OCI-LY7 (cell line): ENCODE data around the gene JAML. TPM values are rescaled to one million over a fixed set of nuclear protein-coding genes. Genes with fewer than 3 reads are reported as not detected.

Experiments
- BruUV-seq: library from RNA; stranded (reverse); fragments of 400-500 nt; replicated peaks from 2 replicates; lab custom pipeline; 2021; lab: Mats Ljungman, UMichigan
- CTCF ChIA-PET: fragments of 300-600 bp; sonication (Branson Sonifier 250); formaldehyde crosslinking; loops from one replicate; lab custom pipeline; 2022; ENCODE audit warnings: antibody characterized with exemption; ENCODE audit not compliant: unreplicated experiment; lab: Charles Lee
- POLR2A ChIA-PET: fragments of 300-600 bp; sonication (Branson Sonifier 250); formaldehyde crosslinking; loops from one replicate; lab custom pipeline; 2022; ENCODE audit warnings: antibody characterized with exemption; lab: Charles Lee
- DNase-seq: peaks from one replicate; pipeline ENCODE4 v3.0.0-alpha.2; 2015; ENCODE audit warnings: low spot score
- H2AFZ ChIP-seq: fragments of 200-600 bp; sonication (generic), shearing (Covaris generic); 2 replicates; pipeline ENCODE4 v1.6.1; 2014; ENCODE audit warnings: mild to moderate bottlenecking, antibody characterized with exemption, low read length, moderate library complexity
- H3K27ac ChIP-seq: fragments of 200-600 bp; sonication (generic); 2 replicates; pipeline ENCODE4 v1.5.1; 2014; ENCODE audit warnings: mixed run types, low read depth, mild to moderate bottlenecking, moderate library complexity, low read length, inconsistent platforms; ENCODE audit not compliant: poor library complexity, severe bottlenecking
- H3K36me3 ChIP-seq: fragments of 200-600 bp; sonication (generic); 2 replicates; pipeline ENCODE4 v1.6.1; 2014; ENCODE audit warnings: mild to moderate bottlenecking, antibody characterized with exemption, low read length, moderate library complexity, mixed read lengths; ENCODE audit not compliant: insufficient read depth
- H3K4me1 ChIP-seq: fragments of 200-600 bp; sonication (generic); 2 replicates; pipeline ENCODE4 v1.5.1; 2014; ENCODE audit warnings: mild to moderate bottlenecking, low read length; ENCODE audit not compliant: insufficient read depth, poor library complexity, severe bottlenecking
- H3K4me2 ChIP-seq: fragments of 200-600 bp; sonication (generic); 2 replicates; pipeline ENCODE4 v1.6.1; 2014; ENCODE audit warnings: mild to moderate bottlenecking, low read length
- H3K4me3 ChIP-seq: fragments of 200-600 bp; sonication (generic); 2 replicates; pipeline ENCODE4 v1.5.1; 2014; ENCODE audit warnings: mild to moderate bottlenecking, low read depth, low read length; ENCODE audit not compliant: poor library complexity, severe bottlenecking
- H3K79me2 ChIP-seq: fragments of 200-600 bp; sonication (generic); 2 replicates; pipeline ENCODE4 v1.6.1; 2016; ENCODE audit warnings: low read depth, mild to moderate bottlenecking, low read length, moderate library complexity, mixed read lengths; ENCODE audit not compliant: insufficient read depth
- H3K9me2 ChIP-seq: fragments of 200-600 bp; sonication (generic); 2 replicates; pipeline ENCODE4 v1.6.1; 2016; ENCODE audit warnings: mild to moderate bottlenecking, low read length, mixed read lengths; ENCODE audit not compliant: insufficient read depth
- H3K9me3 ChIP-seq: fragments of 200-600 bp; sonication (generic); 2 replicates; pipeline ENCODE4 v1.6.1; 2014; ENCODE audit warnings: mild to moderate bottlenecking, mixed run types, low read length, mixed read lengths
- H4K20me1 ChIP-seq: fragments of 200-600 bp; sonication (generic); 2 replicates; pipeline ENCODE4 v1.6.1; 2014; ENCODE audit warnings: mild to moderate bottlenecking, antibody characterized with exemption, low read length, moderate library complexity, mixed read lengths; ENCODE audit not compliant: insufficient read depth
- CTCF ChIP-seq: fragments of 200-600 bp; sonication (generic); conservative IDR thresholded peaks from 2 replicates; pipeline ENCODE4 v1.5.1; 2014; ENCODE audit warnings: mild to moderate bottlenecking, antibody characterized with exemption, low read length, moderate library complexity, mixed read lengths
- EZH2phosphoT487 ChIP-seq: fragments of 200-600 bp; sonication (generic); IDR thresholded peaks from 2 replicates; pipeline ENCODE4 v1.6.1; 2018; ENCODE audit warnings: low read depth, borderline replicate concordance, mild to moderate bottlenecking, mixed run types, antibody characterized with exemption, low read length, moderate library complexity, mixed read lengths
- intact Hi-C: fragments of 100-400 bp; cut with micrococcal nuclease; formaldehyde crosslinking; loops from one replicate; pipeline ENCODE4 v1.10.0; 2022; ENCODE audit not compliant: unreplicated experiment
- total RNA-seq, 2 experiments: library from RNA; depleted of rRNA in 1 of 2; stranded (reverse); fragments of >200 nt in 1 of 2; shearing (Covaris generic) in 1 of 2; gene quantifications; 2 replicates each; pipeline ENCODE4 v1.2.3, GENCODE V29; 2014 to 2022

The JAML gene
- total RNA-seq, 2 experiments from 2014 or later: 0.63 to 0.73 TPM

DNA sequence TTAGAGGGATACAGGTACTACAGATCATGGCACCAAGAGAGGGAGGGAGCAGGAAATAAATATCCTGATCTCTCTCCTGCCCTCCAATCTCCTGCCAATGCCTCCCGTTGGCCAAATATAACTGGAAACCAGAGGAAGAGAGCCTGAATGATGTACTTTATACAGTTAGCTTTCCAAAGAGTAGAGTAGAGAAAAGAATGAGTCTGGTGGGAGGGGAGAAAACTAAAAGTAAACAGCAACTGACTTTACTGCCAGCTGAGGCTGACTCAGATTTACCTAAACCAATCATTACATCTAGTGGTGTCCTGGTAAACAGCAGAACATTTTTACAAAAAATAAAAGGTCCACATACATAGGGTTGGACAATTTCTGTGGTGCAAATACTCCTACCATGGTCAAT lies 22.2 kb upstream of the JAML start:
- TF ChIP-seq EZH2phosphoT487: no peak
- no peak for TF ChIP-seq CTCF
- H3K4me2 ChIP-seq: no peak overlapping the region
- intact Hi-C loops: no loop called here
- no peak for DNase-seq
- H3K4me1 ChIP-seq: no peaks in the 10 kb centered on the region
- H3K9me2 ChIP-seq: no peaks in the 10 kb centered on the region
- no peaks in the 10 kb centered on the region for H3K9me3 ChIP-seq
- no peaks in the 10 kb centered on the region for H4K20me1 ChIP-seq
- ChIA-PET CTCF (no interaction called here), POLR2A (interaction anchor here (0.6 to 1.7 kb wide), 4 partner anchors 14 to 172 kb away, joined by 3 to 6 read pairs (median 4); no protein-coding TSS in a partner anchor)
- no peak overlapping the region for H3K27ac ChIP-seq
- BruUV-seq: no TSS peak
- no peaks in the 10 kb centered on the region for H3K36me3 ChIP-seq
- no peaks in the 10 kb centered on the region for H3K79me2 ChIP-seq
- no peak overlapping the region for H2AFZ ChIP-seq
- no peak overlapping the region for H3K4me3 ChIP-seq

DNA sequence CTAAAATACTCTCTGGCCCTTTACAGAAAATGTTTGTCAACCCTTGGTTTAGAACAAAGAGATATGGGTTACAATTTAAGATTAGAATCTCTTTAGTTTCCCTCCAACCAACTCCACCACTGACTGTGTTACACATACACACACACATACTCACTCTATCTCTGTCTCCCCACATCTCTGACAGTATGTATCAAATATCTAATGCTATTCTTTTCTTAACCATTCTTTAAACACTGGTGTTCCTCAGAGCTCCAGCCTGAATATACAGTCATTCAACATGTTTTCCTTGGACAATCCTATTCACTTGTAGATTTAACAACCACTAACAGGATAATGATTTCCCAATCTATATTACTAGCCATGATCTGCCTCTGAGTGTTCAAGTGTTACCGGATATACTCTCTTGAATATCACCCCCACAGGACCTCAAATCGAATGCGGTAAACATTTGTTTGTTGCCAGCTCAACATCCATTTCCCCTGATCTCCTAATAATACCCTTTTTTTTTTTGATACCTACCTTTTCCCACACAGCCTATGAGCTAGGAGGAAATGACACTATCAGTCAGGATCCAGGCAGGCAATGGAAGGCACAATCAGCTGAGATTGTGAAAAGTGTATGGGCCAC lies 21.2 kb upstream of the JAML start:
- no peak overlapping the region for H3K27ac ChIP-seq
- H3K4me3 ChIP-seq: no peak overlapping the region
- ChIA-PET CTCF (no interaction called here), POLR2A (interaction anchor here (0.7 to 1.7 kb wide), 2 partner anchors 15 to 509 kb away, joined by 3 to 6 read pairs; no protein-coding TSS in a partner anchor)
- no peak overlapping the region for H3K4me2 ChIP-seq
- TF ChIP-seq CTCF (no peak), EZH2phosphoT487 (no peak)
- intact Hi-C loops: no loop called here
- no peaks in the 10 kb centered on the region for H4K20me1 ChIP-seq
- H3K79me2 ChIP-seq: no peaks in the 10 kb centered on the region
- no peak for DNase-seq
- H3K9me2 ChIP-seq: no peaks in the 10 kb centered on the region
- H3K9me3 ChIP-seq: no peaks in the 10 kb centered on the region
- no TSS peak for BruUV-seq
- H3K36me3 ChIP-seq: no peaks in the 10 kb centered on the region
- no peak overlapping the region for H2AFZ ChIP-seq
- no peaks in the 10 kb centered on the region for H3K4me1 ChIP-seq

GRCh38 chr11:118243993-118244762 lies 19.4 kb upstream of the JAML start:
- Histone ChIP-seq H3K9me2 (no peaks in the 10 kb centered on the region), H3K36me3 (no peaks in the 10 kb centered on the region), H3K27ac (no peak overlapping the region), H4K20me1 (no peaks in the 10 kb centered on the region), H2AFZ (no peak overlapping the region), H3K4me2 (no peak overlapping the region), H3K9me3 (no peaks in the 10 kb centered on the region), H3K4me1 (no peaks in the 10 kb centered on the region), H3K79me2 (no peaks in the 10 kb centered on the region), H3K4me3 (no peak overlapping the region)
- DNase-seq: no peak
- BruUV-seq: no TSS peak
- intact Hi-C loops: no loop called here
- TF ChIP-seq CTCF (no peak), EZH2phosphoT487 (no peak)
- CTCF ChIA-PET: no interaction called here
- POLR2A ChIA-PET: interaction anchor here (0.7 kb wide), 1 partner anchor 516 kb away, joined by 3 read pairs; no protein-coding TSS in a partner anchor
